Activated CD8-positive, alpha-beta memory T cell treated with anti-CD3 and anti-CD28 coated beads, Interleukin-2, amount 10 ng/mL, durations not matched to agents 7 days and 5 days (primary cell): Measurements from ENCODE around the gene CRHR1. TPM values are rescaled to one million over a fixed set of nuclear protein-coding genes. Genes with fewer than 3 reads are reported as not detected.

Experiments used
- ATAC-seq: fragments of 150-1000 bp; cut with Tn5 transposase; one replicate; pipeline ENCODE4 v1.10.0; 2021; ENCODE audit warnings: moderate library complexity
- CTCF ChIA-PET: fragments of 350-600 bp; sonication (Branson Sonifier 250); formaldehyde crosslinking; loops from one replicate; lab custom pipeline; 2021; ENCODE audit warnings: antibody characterized with exemption; lab: Charles Lee
- DNase-seq: peaks from one replicate; pipeline ENCODE4 v3.0.0-alpha.2; 2020
- H3K27ac Mint-ChIP-seq: one replicate; pipeline ENCODE4 v1.8.0; 2021; ENCODE audit warnings: mild to moderate bottlenecking, mixed read lengths
- H3K27me3 Mint-ChIP-seq: one replicate; pipeline ENCODE4 v1.8.0; 2021; ENCODE audit warnings: mixed read lengths
- H3K36me3 Mint-ChIP-seq: one replicate; pipeline ENCODE4 v1.8.0; 2021; ENCODE audit warnings: mild to moderate bottlenecking, mixed read lengths
- H3K4me1 Mint-ChIP-seq: one replicate; pipeline ENCODE4 v1.8.0; 2021; ENCODE audit warnings: mixed read lengths
- H3K4me3 Mint-ChIP-seq: one replicate; pipeline ENCODE4 v1.8.0; 2021; ENCODE audit warnings: mild to moderate bottlenecking, moderate library complexity, mixed read lengths
- H3K9me3 Mint-ChIP-seq: one replicate; pipeline ENCODE4 v1.8.0; 2022; ENCODE audit warnings: low read depth, mixed read lengths
- total RNA-seq, 2 experiments: library from RNA; stranded (reverse); gene quantifications; one replicate each; pipeline ENCODE4 v1.2.3, GENCODE V29; 2021

The CRHR1 gene
- total RNA-seq, 2 experiments from 2014 or later, result not detected

DNA sequence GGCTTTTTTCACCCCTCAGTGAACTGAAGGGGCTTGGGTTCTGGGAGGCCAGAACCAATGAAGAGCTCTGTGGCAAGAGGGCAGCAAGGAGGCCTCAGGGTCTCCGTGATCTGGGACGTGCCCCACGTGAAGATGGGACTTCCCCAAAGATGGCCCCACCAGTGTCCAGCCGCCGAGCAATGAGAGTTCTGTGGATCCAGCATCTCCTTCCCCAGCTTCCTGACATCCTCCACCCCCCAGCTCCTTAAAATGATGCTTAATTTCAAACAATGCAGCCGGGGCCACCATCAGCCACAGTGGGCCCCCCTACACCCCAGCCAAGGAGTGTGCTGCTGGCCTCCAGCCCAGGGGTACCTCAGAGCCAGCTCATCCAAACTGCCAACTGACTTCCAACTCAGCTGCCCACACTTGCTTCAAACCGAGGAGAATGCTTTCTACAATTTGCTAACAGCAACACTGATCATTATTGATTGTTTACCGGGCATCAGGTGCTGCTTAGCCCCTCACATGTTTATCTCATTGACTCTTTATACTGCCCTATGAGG lies 54.7 kb downstream of the CRHR1 start:
- Mint-ChIP-seq H3K27ac (no peak overlapping the region), H3K4me1 (no peaks in the 10 kb centered on the region), H3K4me3 (no peak overlapping the region), H3K9me3 (no peaks in the 10 kb centered on the region), H3K27me3 (no peaks in the 10 kb centered on the region), H3K36me3 (no peaks in the 10 kb centered on the region)
- CTCF ChIA-PET, result interaction anchor here (0.8 to 7.1 kb wide), 4 partner anchors 13 to 198 kb away, joined by 3 to 37 read pairs (median 4); no protein-coding TSS in a partner anchor
- no peak for DNase-seq
- ATAC-seq, result no peak

DNA sequence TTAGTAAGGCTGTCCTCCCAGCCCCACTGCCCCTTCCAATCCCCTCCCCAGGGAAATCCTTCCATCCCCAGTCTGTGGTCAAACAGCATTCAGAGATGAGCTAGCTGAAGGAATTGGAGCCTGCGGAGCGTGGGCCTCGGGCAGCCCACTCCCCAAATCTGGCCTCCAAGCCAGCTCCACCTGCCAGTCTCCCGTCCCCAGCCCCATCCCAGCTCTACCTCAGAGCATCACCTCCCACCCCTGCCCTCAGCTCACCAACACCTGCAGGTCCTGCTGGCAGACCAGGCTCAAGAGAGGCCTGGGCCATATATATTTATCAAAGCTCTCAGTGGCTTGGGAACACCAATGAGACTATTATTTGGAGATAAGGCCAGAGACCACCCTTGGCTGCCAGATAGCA lies 55.3 kb downstream of the CRHR1 start:
- H3K27ac Mint-ChIP-seq, result no peak overlapping the region
- ATAC-seq (no peak), DNase-seq (no peak)
- CTCF ChIA-PET, result interaction anchor here (0.8 to 7.1 kb wide), 3 partner anchors 12 to 199 kb away, joined by 3 to 37 read pairs (median 3); no protein-coding TSS in a partner anchor
- no peaks in the 10 kb centered on the region for H3K4me1 Mint-ChIP-seq
- no peak overlapping the region for H3K4me3 Mint-ChIP-seq
- H3K9me3 Mint-ChIP-seq, result no peaks in the 10 kb centered on the region
- H3K27me3 Mint-ChIP-seq, result no peaks in the 10 kb centered on the region
- no peaks in the 10 kb centered on the region for H3K36me3 Mint-ChIP-seq

DNA sequence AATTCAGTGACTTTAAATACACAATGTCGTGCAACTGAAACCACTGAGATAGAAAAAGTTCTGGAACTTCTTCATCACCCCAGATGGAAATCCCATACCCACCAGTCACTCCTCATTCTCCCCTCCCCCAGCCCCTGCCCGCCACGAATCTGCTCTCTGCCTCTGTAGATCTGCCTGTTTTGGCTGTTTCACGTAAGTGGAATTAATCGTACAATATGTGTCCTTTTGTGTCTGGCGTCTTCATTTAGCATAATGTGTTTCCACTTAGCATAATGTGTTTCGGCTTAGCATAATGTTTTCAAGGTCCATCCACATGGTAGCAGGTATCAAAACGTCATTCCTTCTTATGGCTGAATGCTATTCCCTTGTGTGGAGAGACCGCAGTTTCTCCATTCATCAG lies 57.1 kb downstream of the CRHR1 start:
- Mint-ChIP-seq H3K27me3 (no peaks in the 10 kb centered on the region), H3K36me3 (no peaks in the 10 kb centered on the region), H3K27ac (no peak overlapping the region), H3K4me3 (no peak overlapping the region), H3K4me1 (no peaks in the 10 kb centered on the region), H3K9me3 (no peaks in the 10 kb centered on the region)
- DNase-seq, result no peak
- no peak for ATAC-seq
- CTCF ChIA-PET, result no interaction called here

DNA sequence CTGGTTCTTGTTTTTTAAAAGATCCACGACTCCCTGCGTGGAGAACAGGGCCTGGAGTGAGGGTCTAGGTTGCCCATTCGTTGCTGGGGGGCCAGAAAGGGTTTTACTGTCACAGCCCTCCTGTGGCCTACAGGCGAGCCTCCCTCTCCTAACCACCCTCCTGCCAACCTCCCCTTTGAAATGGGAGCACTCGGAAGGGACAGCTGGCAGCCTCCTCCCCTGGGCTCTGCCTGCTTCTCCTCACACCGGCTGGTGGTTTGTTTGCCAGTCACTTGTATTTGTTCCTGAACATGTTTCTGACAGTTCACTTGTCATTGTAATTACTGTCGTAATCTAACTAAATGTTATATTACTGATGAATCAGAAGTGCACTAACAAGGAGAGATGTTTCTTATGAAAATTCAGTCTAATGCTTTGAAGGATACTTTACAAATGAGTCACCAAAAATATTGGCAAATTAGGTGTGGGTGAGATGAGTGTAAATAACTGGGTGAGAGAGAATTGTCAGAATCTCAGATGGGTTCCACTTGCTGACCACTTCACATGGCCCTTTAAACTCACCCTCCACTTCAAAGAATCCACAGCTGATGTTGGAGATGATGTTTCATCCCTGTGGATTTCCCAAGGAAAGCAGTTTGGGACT lies 57.9 kb downstream of the CRHR1 start:
- ATAC-seq (no peak), DNase-seq (no peak)
- Mint-ChIP-seq H3K4me3 (no peak overlapping the region), H3K9me3 (no peaks in the 10 kb centered on the region), H3K36me3 (no peaks in the 10 kb centered on the region), H3K27me3 (no peaks in the 10 kb centered on the region), H3K27ac (no peak overlapping the region), H3K4me1 (no peaks in the 10 kb centered on the region)
- CTCF ChIA-PET, result interaction anchor here (1.2 kb wide), 1 partner anchor 10 kb away, joined by 4 read pairs; no protein-coding TSS in a partner anchor

DNA sequence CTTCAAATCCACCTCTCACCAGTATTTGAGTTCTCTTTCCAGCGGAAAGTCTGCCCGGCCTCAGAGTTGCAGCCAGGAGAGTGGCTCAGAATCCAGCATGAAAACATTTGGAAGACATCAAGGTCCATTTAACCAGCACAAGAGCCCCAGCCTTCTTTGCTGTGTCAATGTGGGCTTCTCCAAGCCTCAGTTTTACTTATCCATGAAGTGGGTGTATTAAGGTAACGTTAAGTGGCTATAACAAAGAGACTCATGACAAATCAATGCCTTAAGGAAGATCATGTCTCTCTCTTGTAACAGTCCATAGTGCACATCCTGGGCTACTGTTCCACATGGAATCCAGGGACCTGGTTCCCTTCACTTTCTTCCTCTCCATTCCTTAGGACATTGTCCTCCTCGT lies 59.6 kb downstream of the CRHR1 start:
- no peak for DNase-seq
- Mint-ChIP-seq H3K27ac (no peak overlapping the region), H3K4me3 (no peak overlapping the region), H3K27me3 (no peaks in the 10 kb centered on the region), H3K4me1 (no peaks in the 10 kb centered on the region), H3K36me3 (no peaks in the 10 kb centered on the region), H3K9me3 (no peaks in the 10 kb centered on the region)
- ATAC-seq, result no peak
- CTCF ChIA-PET, result interaction anchor here (1.1 kb wide), 1 partner anchor 9 kb away, joined by 3 read pairs; no protein-coding TSS in a partner anchor

DNA sequence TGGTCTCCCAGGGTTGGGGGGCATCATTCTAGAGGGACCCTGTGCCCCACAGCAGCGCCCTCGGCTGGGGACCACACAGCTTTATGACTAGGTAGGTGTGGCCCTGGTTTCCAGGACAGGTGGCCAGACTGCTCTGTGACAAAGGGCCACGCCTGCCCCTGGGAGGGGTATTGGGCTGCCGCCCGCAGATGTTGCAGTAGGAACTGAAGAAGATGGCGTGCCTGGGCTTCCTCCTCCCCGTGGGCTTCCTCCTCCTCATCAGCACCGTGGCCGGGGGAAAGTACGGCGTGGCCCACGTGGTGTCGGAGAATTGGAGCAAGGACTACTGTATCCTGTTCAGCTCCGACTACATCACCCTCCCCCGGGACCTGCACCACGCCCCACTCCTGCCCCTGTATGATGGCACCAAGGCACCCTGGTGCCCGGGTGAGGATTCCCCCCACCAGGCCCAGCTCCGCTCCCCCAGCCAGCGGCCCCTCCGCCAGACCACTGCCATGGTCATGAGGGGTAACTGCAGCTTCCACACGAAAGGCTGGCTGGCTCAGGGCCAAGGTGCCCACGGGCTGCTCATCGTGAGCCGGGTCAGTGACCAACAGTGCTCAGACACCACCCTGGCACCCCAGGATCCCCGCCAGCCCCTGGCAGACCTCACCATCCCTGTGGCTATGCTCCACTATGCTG lies 60.7 kb downstream of the CRHR1 start, which contains the start of gene SPPL2C:
Gene SPPL2C (plus strand): TSS at position 187 of the 681 bp plus-strand sequence. CDS start 26 bp downstream, at position 213.
- H3K36me3 Mint-ChIP-seq, result no peaks in the 10 kb centered on the region
- CTCF ChIA-PET, result interaction anchor here (1.1 kb wide), 1 partner anchor 8 kb away, joined by 3 read pairs; no protein-coding TSS in a partner anchor
- H3K27ac Mint-ChIP-seq, result no peak within 1 kb of the TSS
- no peak for DNase-seq
- H3K4me1 Mint-ChIP-seq, result no peaks in the 10 kb centered on the region
- no peaks in the 10 kb centered on the region for H3K27me3 Mint-ChIP-seq
- ATAC-seq, result no peak
- no peaks in the 10 kb centered on the region for H3K9me3 Mint-ChIP-seq
- no peak within 1 kb of the TSS for H3K4me3 Mint-ChIP-seq

DNA sequence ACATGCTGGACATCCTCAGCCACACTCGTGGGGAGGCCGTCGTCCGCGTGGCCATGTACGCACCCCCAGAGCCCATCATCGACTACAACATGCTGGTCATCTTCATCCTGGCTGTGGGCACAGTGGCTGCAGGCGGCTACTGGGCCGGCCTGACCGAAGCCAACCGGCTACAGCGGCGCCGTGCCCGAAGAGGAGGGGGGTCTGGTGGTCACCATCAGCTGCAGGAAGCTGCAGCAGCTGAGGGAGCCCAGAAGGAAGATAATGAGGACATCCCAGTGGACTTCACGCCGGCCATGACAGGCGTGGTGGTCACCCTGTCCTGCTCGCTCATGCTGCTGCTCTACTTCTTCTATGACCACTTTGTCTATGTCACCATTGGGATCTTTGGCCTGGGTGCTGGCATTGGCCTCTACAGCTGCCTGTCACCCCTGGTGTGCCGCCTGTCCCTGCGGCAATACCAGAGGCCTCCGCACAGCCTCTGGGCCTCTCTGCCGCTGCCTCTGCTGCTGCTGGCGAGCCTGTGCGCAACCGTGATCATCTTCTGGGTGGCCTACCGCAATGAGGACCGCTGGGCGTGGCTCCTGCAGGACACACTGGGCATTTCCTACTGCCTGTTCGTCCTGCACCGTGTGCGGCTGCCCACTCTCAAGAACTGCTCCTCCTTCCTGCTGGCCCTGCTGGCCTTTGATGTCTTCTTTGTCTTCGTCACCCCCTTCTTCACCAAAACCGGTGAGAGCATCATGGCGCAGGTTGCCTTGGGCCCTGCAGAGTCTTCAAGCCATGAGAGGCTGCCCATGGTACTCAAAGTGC lies 61.5 kb downstream of the CRHR1 start:
- Mint-ChIP-seq H3K4me1 (no peaks in the 10 kb centered on the region), H3K27me3 (peaks cover 2% of the 10 kb centered on the region), H3K36me3 (no peaks in the 10 kb centered on the region), H3K27ac (no peak overlapping the region), H3K4me3 (no peak overlapping the region), H3K9me3 (no peaks in the 10 kb centered on the region)
- CTCF ChIA-PET, result no interaction called here
- ATAC-seq (no peak), DNase-seq (no peak)

DNA sequence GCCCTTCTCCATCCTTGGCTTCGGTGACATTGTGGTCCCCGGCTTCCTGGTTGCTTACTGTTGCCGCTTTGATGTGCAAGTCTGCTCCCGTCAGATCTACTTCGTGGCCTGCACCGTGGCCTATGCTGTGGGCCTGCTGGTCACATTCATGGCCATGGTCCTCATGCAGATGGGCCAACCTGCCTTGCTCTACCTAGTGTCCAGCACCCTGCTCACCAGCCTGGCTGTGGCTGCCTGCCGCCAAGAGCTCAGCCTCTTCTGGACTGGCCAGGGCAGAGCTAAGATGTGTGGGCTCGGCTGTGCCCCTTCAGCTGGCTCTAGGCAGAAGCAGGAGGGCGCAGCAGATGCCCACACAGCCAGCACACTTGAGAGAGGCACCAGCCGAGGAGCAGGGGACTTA lies 62.1 kb downstream of the CRHR1 start:
- ATAC-seq (no peak), DNase-seq (no peak)
- no peaks in the 10 kb centered on the region for H3K4me1 Mint-ChIP-seq
- no peak overlapping the region for H3K27ac Mint-ChIP-seq
- H3K36me3 Mint-ChIP-seq, result no peaks in the 10 kb centered on the region
- no peaks in the 10 kb centered on the region for H3K9me3 Mint-ChIP-seq
- peaks cover 7% of the 10 kb centered on the region for H3K27me3 Mint-ChIP-seq
- CTCF ChIA-PET, result no interaction called here
- no peak overlapping the region for H3K4me3 Mint-ChIP-seq

DNA sequence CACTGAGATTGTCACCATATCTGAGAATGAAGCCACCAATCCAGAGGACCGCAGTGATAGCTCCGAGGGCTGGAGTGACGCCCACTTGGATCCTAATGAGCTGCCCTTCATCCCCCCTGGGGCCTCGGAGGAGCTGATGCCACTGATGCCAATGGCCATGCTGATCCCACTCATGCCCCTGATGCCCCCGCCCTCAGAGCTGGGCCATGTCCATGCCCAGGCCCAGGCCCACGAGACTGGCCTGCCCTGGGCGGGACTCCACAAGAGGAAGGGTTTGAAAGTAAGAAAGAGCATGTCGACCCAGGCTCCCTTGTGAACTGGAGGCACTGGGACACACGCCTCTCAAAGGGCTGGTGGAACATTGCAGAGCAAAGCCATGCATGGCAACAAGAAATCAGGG lies 62.5 kb downstream of the CRHR1 start:
- Mint-ChIP-seq H3K27me3 (peaks cover 8% of the 10 kb centered on the region), H3K4me1 (no peaks in the 10 kb centered on the region), H3K27ac (no peak overlapping the region), H3K4me3 (no peak overlapping the region), H3K9me3 (no peaks in the 10 kb centered on the region), H3K36me3 (no peaks in the 10 kb centered on the region)
- DNase-seq (no peak), ATAC-seq (no peak)
- CTCF ChIA-PET, result no interaction called here

DNA sequence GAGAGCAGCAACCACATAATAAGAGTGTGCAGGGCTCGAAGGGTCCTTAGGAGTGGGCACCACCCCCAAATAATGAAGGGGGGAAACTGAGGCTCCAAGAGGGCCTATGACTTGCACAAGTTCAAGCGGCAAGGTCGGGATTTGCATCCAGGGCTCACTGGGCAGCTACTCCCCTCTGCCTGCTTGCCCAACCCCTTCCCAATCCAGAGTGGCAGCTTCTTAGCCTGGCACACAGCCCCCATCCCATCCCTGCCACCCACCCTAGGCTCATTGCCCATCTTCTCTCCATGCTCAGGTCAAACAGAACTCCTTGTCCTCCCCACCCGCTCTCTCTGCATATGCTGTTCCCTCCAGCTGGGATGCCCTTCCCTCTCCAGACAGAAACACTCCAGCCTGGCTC lies 63.0 kb downstream of the CRHR1 start:
- no peaks in the 10 kb centered on the region for H3K4me1 Mint-ChIP-seq
- ATAC-seq (no peak), DNase-seq (no peak)
- H3K4me3 Mint-ChIP-seq, result no peak overlapping the region
- H3K27ac Mint-ChIP-seq, result no peak overlapping the region
- H3K9me3 Mint-ChIP-seq, result no peaks in the 10 kb centered on the region
- peaks cover 13% of the 10 kb centered on the region for H3K27me3 Mint-ChIP-seq
- CTCF ChIA-PET, result no interaction called here
- no peaks in the 10 kb centered on the region for H3K36me3 Mint-ChIP-seq

DNA sequence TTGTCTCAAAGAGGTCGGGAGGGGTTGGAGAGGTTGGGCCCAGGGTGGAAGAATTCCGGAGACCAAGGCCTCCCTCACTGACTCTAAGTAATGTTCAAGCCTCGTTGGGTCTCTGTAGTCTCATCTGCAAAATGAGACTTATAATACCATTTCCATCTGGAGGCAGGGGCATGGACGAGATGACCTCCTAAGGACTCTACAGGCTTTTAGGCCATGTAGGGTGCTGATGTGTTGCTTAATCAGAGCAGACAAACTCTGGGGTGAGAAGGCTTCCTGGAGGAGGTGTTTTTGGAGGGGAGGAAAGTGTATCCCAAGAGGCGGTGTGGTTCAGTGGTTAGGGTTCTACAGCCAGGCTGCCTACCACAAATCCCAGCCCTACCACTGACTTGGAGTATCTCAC lies 63.6 kb downstream of the CRHR1 start:
- ATAC-seq (no peak), DNase-seq (no peak)
- Mint-ChIP-seq H3K36me3 (no peaks in the 10 kb centered on the region), H3K4me1 (peaks cover 3% of the 10 kb centered on the region), H3K9me3 (no peaks in the 10 kb centered on the region), H3K27me3 (peaks cover 19% of the 10 kb centered on the region), H3K27ac (no peak overlapping the region), H3K4me3 (no peak overlapping the region)
- CTCF ChIA-PET, result no interaction called here

DNA sequence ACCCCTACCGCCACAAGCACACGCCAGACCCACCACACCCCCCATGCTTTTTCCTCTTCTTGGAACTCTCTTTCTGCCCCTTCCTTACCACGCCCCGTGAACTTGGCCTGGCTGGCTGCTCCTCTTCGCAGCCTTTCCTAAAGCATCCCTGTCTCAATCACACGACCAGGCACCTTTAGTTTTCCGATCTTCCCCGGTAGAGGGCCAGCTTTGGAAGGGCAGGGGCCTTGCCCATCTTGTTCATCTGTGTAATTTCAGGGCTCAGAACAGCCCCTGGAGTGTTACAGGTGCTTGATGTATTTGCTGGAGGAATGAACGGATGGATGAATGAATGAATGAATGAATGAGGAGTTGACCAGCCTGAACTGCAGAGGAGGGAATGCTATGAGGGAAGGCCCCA lies 64.3 kb downstream of the CRHR1 start:
- H3K27ac Mint-ChIP-seq, result no peak overlapping the region
- CTCF ChIA-PET, result interaction anchor here (4.7 kb wide), 1 partner anchor 16 kb away, joined by 30 read pairs; no protein-coding TSS in a partner anchor
- no peaks in the 10 kb centered on the region for H3K36me3 Mint-ChIP-seq
- H3K27me3 Mint-ChIP-seq, result peaks cover 19% of the 10 kb centered on the region
- H3K4me1 Mint-ChIP-seq, result peaks cover 5% of the 10 kb centered on the region
- H3K9me3 Mint-ChIP-seq, result no peaks in the 10 kb centered on the region
- no peak for DNase-seq
- ATAC-seq, result no peak
- H3K4me3 Mint-ChIP-seq, result no peak overlapping the region
